ENCODE measurements around the gene LAMC2. TPM values are rescaled to one million over a fixed set of nuclear protein-coding genes. Genes with fewer than 3 reads are reported as not detected.

The LAMC2 gene
- total and polyA plus RNA-seq, 2 of the 13 experiments (the other 11 are each of a cell fraction or from before 2014, with no cell fraction given), result 0.03 TPM; not detected in 1

GRCh38 chr1:183188240-183188639 lies 2.2 kb downstream of the LAMC2 start (continued):
- TF ChIP-seq ZNF800 (CRISPR knock-in tag; IDR thresholded peaks at IDR 0.05) (no peak), MEIS1 (CRISPR knock-in tag; IDR thresholded peaks at IDR 0.05; ENCODE audit: borderline replicate concordance) (no peak), PLRG1 (conservative IDR thresholded peaks at IDR 0.05) (no peak), KAT8 (CRISPR knock-in tag; IDR thresholded peaks at IDR 0.05) (no peak), KDM6A (CRISPR knock-in tag; IDR thresholded peaks at IDR 0.05; ENCODE audit: low read depth) (no peak), ZBTB39 (CRISPR knock-in tag; IDR thresholded peaks at IDR 0.05) (no peak), ZNF280B (CRISPR knock-in tag; IDR thresholded peaks at IDR 0.05; ENCODE audit: borderline replicate concordance) (no peak), RBM39 (IDR thresholded peaks at IDR 0.05; ENCODE audit: low read depth, low read length, poor library complexity, severe bottlenecking) (no peak), SAFB2 (CRISPR knock-in tag; IDR thresholded peaks at IDR 0.05; ENCODE audit: borderline replicate concordance, low read depth) (no peak), KDM2A (CRISPR knock-in tag; IDR thresholded peaks at IDR 0.05; ENCODE audit: borderline replicate concordance, low read depth) (no peak), ZNF552 (CRISPR knock-in tag; IDR thresholded peaks at IDR 0.05; ENCODE audit: borderline replicate concordance) (no peak)
- TF ChIP-seq, protein P1, sequence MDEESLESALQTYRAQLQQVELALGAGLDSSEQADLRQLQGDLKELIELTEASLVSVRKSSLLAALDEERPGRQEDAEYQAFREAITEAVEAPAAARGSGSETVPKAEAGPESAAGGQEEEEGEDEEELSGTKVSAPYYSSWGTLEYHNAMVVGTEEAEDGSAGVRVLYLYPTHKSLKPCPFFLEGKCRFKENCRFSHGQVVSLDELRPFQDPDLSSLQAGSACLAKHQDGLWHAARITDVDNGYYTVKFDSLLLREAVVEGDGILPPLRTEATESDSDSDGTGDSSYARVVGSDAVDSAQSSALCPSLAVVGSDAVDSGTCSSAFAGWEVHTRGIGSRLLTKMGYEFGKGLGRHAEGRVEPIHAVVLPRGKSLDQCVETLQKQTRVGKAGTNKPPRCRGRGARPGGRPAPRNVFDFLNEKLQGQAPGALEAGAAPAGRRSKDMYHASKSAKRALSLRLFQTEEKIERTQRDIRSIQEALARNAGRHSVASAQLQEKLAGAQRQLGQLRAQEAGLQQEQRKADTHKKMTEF (CRISPR knock-in tag; IDR thresholded peaks at IDR 0.05), result no peak
- TF ChIP-seq, protein P2, sequence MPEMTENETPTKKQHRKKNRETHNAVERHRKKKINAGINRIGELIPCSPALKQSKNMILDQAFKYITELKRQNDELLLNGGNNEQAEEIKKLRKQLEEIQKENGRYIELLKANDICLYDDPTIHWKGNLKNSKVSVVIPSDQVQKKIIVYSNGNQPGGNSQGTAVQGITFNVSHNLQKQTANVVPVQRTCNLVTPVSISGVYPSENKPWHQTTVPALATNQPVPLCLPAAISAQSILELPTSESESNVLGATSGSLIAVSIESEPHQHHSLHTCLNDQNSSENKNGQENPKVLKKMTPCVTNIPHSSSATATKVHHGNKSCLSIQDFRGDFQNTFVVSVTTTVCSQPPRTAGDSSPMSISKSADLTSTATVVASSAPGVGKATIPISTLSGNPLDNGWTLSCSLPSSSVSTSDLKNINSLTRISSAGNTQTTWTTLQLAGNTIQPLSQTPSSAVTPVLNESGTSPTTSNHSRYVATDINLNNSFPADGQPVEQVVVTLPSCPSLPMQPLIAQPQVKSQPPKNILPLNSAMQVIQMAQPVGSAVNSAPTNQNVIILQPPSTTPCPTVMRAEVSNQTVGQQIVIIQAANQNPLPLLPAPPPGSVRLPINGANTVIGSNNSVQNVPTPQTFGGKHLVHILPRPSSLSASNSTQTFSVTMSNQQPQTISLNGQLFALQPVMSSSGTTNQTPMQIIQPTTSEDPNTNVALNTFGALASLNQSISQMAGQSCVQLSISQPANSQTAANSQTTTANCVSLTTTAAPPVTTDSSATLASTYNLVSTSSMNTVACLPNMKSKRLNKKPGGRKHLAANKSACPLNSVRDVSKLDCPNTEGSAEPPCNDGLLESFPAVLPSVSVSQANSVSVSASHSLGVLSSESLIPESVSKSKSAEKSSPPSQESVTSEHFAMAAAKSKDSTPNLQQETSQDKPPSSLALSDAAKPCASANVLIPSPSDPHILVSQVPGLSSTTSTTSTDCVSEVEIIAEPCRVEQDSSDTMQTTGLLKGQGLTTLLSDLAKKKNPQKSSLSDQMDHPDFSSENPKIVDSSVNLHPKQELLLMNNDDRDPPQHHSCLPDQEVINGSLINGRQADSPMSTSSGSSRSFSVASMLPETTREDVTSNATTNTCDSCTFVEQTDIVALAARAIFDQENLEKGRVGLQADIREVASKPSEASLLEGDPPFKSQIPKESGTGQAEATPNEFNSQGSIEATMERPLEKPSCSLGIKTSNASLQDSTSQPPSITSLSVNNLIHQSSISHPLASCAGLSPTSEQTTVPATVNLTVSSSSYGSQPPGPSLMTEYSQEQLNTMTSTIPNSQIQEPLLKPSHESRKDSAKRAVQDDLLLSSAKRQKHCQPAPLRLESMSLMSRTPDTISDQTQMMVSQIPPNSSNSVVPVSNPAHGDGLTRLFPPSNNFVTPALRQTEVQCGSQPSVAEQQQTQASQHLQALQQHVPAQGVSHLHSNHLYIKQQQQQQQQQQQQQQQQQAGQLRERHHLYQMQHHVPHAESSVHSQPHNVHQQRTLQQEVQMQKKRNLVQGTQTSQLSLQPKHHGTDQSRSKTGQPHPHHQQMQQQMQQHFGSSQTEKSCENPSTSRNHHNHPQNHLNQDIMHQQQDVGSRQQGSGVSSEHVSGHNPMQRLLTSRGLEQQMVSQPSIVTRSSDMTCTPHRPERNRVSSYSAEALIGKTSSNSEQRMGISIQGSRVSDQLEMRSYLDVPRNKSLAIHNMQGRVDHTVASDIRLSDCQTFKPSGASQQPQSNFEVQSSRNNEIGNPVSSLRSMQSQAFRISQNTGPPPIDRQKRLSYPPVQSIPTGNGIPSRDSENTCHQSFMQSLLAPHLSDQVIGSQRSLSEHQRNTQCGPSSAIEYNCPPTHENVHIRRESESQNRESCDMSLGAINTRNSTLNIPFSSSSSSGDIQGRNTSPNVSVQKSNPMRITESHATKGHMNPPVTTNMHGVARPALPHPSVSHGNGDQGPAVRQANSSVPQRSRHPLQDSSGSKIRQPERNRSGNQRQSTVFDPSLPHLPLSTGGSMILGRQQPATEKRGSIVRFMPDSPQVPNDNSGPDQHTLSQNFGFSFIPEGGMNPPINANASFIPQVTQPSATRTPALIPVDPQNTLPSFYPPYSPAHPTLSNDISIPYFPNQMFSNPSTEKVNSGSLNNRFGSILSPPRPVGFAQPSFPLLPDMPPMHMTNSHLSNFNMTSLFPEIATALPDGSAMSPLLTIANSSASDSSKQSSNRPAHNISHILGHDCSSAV (CRISPR knock-in tag; IDR thresholded peaks at IDR 0.05; ENCODE audit: borderline replicate concordance), result no peak
